ENCODE measurements around the gene TMEM88.

Gene TMEM88

DNA sequence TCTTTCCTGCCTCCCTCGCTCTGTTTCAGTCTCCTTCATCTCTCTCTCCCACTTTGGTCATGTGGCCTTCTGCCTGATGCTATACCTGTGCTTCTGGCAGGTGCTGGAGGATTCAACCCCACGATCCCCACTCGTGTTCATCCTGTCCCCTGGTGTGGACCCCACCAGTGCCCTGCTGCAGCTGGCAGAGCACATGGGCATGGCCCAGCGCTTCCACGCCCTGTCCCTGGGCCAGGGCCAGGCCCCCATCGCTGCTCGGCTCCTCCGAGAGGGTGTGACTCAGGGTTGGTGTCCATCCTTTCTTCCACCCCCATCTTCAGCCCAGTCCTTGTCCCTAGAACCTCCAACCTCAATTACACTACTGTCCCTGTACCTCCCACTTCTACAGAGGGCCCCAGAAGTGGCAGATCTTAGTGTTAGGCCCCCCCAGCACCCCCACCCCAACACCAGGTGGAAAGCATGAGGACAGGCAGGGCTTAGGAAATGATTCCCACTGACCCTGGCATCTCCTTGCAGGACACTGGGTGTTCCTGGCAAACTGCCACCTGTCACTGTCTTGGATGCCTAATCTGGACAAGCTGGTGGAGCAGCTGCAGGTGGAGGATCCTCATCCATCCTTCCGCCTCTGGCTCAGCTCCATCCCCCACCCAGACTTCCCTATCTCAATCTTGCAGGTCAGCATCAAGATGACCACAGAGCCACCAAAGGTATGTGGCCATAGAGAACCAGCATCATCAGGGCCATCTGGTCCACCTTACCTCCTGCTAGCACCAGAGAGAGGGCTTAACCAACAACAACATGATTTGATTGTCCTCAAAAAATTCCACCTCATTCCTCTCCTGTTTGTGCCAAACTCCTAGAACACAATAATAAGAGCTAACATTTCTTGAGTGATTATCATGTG, 30.6 kb upstream of the TMEM88 start:
- no peak for TF ChIP-seq TAF1 (IDR thresholded peaks at IDR 0.05; ENCODE audit: borderline replicate concordance, insufficient read depth, low read length)
- no peak for TF ChIP-seq SIN3A (IDR thresholded peaks at IDR 0.05; ENCODE audit: borderline replicate concordance, insufficient read depth, low read length)
- TF ChIP-seq POLR2AphosphoS5 (IDR thresholded peaks at IDR 0.05; ENCODE audit: low read depth, low read length) = no peak
- TF ChIP-seq FOXP2 (optimal IDR thresholded peaks at IDR 0.05; ENCODE audit: borderline replicate concordance, extremely low read depth, extremely low read length, insufficient read depth) = no peak
- TF ChIP-seq, protein P1, sequence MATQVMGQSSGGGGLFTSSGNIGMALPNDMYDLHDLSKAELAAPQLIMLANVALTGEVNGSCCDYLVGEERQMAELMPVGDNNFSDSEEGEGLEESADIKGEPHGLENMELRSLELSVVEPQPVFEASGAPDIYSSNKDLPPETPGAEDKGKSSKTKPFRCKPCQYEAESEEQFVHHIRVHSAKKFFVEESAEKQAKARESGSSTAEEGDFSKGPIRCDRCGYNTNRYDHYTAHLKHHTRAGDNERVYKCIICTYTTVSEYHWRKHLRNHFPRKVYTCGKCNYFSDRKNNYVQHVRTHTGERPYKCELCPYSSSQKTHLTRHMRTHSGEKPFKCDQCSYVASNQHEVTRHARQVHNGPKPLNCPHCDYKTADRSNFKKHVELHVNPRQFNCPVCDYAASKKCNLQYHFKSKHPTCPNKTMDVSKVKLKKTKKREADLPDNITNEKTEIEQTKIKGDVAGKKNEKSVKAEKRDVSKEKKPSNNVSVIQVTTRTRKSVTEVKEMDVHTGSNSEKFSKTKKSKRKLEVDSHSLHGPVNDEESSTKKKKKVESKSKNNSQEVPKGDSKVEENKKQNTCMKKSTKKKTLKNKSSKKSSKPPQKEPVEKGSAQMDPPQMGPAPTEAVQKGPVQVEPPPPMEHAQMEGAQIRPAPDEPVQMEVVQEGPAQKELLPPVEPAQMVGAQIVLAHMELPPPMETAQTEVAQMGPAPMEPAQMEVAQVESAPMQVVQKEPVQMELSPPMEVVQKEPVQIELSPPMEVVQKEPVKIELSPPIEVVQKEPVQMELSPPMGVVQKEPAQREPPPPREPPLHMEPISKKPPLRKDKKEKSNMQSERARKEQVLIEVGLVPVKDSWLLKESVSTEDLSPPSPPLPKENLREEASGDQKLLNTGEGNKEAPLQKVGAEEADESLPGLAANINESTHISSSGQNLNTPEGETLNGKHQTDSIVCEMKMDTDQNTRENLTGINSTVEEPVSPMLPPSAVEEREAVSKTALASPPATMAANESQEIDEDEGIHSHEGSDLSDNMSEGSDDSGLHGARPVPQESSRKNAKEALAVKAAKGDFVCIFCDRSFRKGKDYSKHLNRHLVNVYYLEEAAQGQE (IDR thresholded peaks at IDR 0.05; ENCODE audit: insufficient read depth in 1 of 2, low read depth in 2 of 2, low read length in 2 of 2) = no peak

DNA sequence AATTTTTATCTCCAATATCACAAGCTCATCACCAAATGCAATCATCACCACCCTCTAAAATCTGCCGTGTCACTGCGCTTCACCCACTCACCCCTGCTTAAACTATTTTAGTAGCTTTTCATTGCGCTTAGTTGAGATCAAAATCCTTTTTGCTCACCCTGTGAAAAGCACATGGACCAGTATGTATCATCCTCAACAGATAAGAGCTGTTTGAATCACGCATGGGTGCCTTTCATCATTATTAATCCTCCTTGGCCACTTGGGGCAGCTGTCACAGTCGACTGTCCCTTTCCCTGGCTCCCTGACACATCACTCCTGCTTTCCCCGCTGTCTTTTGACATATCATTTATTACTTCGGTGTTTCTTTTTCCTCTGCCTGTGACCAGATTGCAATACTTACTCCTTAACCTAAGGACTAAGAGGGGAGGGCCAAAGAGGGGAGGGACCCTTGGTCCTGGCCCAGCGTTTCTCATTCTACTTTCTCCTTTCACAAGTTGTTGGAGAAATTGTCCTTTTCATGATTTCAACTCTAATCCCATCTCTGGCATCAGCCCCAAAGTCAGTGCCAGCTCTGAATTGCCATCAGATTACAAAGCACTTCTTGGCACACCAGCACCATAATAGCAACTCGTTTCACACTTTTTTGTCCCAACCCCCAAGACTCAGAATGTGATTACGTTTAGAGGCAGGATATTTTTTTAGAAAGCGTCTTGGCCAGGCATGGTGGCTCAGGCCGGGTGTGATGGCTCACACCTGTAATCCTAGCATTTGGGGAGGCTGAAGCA, 29.5 kb upstream of the TMEM88 start:
- TF ChIP-seq TAF1 (IDR thresholded peaks at IDR 0.05; ENCODE audit: borderline replicate concordance, insufficient read depth, low read length) (no peak), SIN3A (IDR thresholded peaks at IDR 0.05; ENCODE audit: borderline replicate concordance, insufficient read depth, low read length) (no peak), FOXP2 (optimal IDR thresholded peaks at IDR 0.05; ENCODE audit: borderline replicate concordance, extremely low read depth, extremely low read length, insufficient read depth) (no peak), POLR2AphosphoS5 (IDR thresholded peaks at IDR 0.05; ENCODE audit: low read depth, low read length) (no peak)
- TF ChIP-seq, protein P1 (IDR thresholded peaks at IDR 0.05; ENCODE audit: insufficient read depth in 1 of 2, low read depth in 2 of 2, low read length in 2 of 2) = no peak

DNA sequence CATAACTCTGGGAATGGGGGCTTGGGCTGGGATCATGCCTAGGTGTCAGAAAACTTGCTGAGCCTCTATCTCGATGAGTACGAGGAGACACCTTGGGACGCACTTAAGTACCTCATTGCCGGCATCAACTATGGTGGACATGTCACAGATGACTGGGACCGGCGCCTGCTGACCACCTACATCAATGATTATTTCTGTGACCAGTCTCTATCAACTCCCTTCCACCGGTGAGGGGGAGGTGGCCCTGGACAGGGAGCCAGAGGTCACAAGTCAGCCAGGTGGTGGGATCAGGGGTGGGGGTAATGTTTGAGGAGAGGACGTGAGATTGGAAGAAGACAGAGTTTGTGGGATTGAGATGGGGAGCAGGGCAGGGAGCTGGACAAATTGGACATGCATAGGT, 24.2 kb upstream of the TMEM88 start:
- TF ChIP-seq, protein P1 (IDR thresholded peaks at IDR 0.05; ENCODE audit: insufficient read depth in 1 of 2, low read depth in 2 of 2, low read length in 2 of 2) = no peak
- TF ChIP-seq FOXP2 (optimal IDR thresholded peaks at IDR 0.05; ENCODE audit: borderline replicate concordance, extremely low read depth, extremely low read length, insufficient read depth) = no peak
- TF ChIP-seq SIN3A (IDR thresholded peaks at IDR 0.05; ENCODE audit: borderline replicate concordance, insufficient read depth, low read length) = no peak
- TF ChIP-seq TAF1 (IDR thresholded peaks at IDR 0.05; ENCODE audit: borderline replicate concordance, insufficient read depth, low read length) = no peak
- TF ChIP-seq POLR2AphosphoS5 (IDR thresholded peaks at IDR 0.05; ENCODE audit: low read depth, low read length) = no peak

DNA sequence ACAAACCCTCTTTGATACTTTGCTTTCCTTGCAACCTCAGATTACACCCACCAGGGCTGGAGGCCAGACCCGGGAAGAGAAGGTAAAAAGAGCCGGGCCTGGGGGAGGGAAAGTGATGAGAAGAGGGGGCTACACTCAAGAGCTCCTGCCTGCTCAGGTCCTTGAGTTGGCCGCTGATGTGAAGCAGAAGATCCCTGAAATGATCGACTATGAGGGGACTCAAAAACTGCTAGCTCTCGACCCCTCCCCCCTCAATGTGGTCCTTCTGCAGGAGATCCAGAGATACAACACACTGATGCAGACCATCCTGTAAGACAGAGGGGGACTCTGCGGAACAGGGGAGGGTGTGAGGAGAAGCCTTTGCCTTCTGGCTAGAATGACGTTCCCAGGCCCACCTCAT, 23.6 kb upstream of the TMEM88 start:
- no peak for TF ChIP-seq POLR2AphosphoS5 (IDR thresholded peaks at IDR 0.05; ENCODE audit: low read depth, low read length)
- TF ChIP-seq, protein P1 (IDR thresholded peaks at IDR 0.05; ENCODE audit: insufficient read depth in 1 of 2, low read depth in 2 of 2, low read length in 2 of 2) = no peak
- TF ChIP-seq FOXP2 (optimal IDR thresholded peaks at IDR 0.05; ENCODE audit: borderline replicate concordance, extremely low read depth, extremely low read length, insufficient read depth) = no peak
- no peak for TF ChIP-seq TAF1 (IDR thresholded peaks at IDR 0.05; ENCODE audit: borderline replicate concordance, insufficient read depth, low read length)
- no peak for TF ChIP-seq SIN3A (IDR thresholded peaks at IDR 0.05; ENCODE audit: borderline replicate concordance, insufficient read depth, low read length)

Data from PFSK-1 (cell line).